H1 (cell line): ENCODE results near the gene KCNH1. TPM values are rescaled to one million over a fixed set of nuclear protein-coding genes. Genes with fewer than 3 reads are reported as not detected.

Experiments used
- CTCF ChIA-PET: fragments of 300-600 bp; sonication (Branson Sonifier 250); formaldehyde crosslinking; loops from one replicate; lab custom pipeline; 2021; ENCODE audit not compliant: partially characterized antibody; lab: Charles Lee
- POLR2A ChIA-PET: fragments of 300-600 bp; sonication (Branson Sonifier 250); formaldehyde crosslinking; loops from one replicate; lab custom pipeline; 2021; ENCODE audit warnings: inconsistent platforms; ENCODE audit not compliant: partially characterized antibody; lab: Charles Lee
- DNase-seq, 2 experiments: peaks; one replicate each; pipeline versions ENCODE4 v3.0.0 to v3.0.0-alpha.2; 2010 to 2022; ENCODE audit warnings: low spot score in 2 of 2, low read depth in 1 of 2, mixed read lengths in 1 of 2
- FAIRE-seq: peaks from 2 replicates; lab custom pipeline; 2011; peaks lifted over from hg19 to GRCh38; lab: Jason Lieb, UNC
- H2AFZ ChIP-seq: 2 replicates; pipeline ENCODE4 v1.8.1; 2012; ENCODE audit warnings: low read length, inconsistent platforms
- H2AK5ac ChIP-seq: 2 replicates; pipeline ENCODE4 v1.6.1; 2013; ENCODE audit warnings: low read depth, low read length
- H2BK120ac ChIP-seq: replicated peaks from 2 replicates; pipeline ENCODE3; 2013; ENCODE audit warnings: low read depth, low read length, inconsistent platforms
- H2BK12ac ChIP-seq: 2 replicates; pipeline ENCODE4 v1.6.1; 2013; ENCODE audit warnings: low read depth, low read length
- H2BK15ac ChIP-seq: 2 replicates; pipeline ENCODE4 v1.6.1; 2013; ENCODE audit warnings: low read length
- H2BK20ac ChIP-seq: 2 replicates; pipeline ENCODE4 v1.6.1; 2013; ENCODE audit warnings: low read length
- H2BK5ac ChIP-seq: 2 replicates; pipeline ENCODE4 v1.6.1; 2013; ENCODE audit warnings: low read depth, low read length
- H3K14ac ChIP-seq: 2 replicates; pipeline ENCODE4 v1.6.1; 2013; ENCODE audit warnings: inconsistent platforms; ENCODE audit not compliant: insufficient read length
- H3K18ac ChIP-seq: 2 replicates; pipeline ENCODE4 v1.6.1; 2013; ENCODE audit warnings: low read length; ENCODE audit errors: extremely low read depth
- H3K23ac ChIP-seq: 2 replicates; pipeline ENCODE4 v1.6.1; 2013; ENCODE audit warnings: inconsistent platforms; ENCODE audit not compliant: insufficient read length
- H3K23me2 ChIP-seq: 2 replicates; pipeline ENCODE4 v1.6.1; 2013; ENCODE audit warnings: low read depth, low read length
- H3K27ac ChIP-seq: 2 replicates; pipeline ENCODE4 v1.6.1; 2011; ENCODE audit warnings: low read depth, low read length, inconsistent platforms
- H3K27me3 ChIP-seq, 4 experiments: replicated peaks in 1 of 4; 1 replicate in 1 of 4; 2 replicates in 3 of 4; pipeline versions ENCODE4 v1.6.1 to v1.8.1; 2011 to 2013; ENCODE audit warnings: low read length in 3 of 4, mild to moderate bottlenecking in 3 of 4, inconsistent platforms in 2 of 4, mixed read lengths in 2 of 4, moderate library complexity in 1 of 4; ENCODE audit not compliant: control insufficient read depth in 3 of 4, insufficient read depth in 3 of 4; ENCODE audit errors: extremely low read depth in 1 of 4
- H3K36me3 ChIP-seq, 4 experiments: 2 replicates each; pipeline versions ENCODE4 v1.6.1 to v1.8.1; 2011 to 2013; ENCODE audit warnings: mild to moderate bottlenecking in 4 of 4, low read length in 3 of 4, moderate library complexity in 2 of 4, control low read depth in 1 of 4, inconsistent platforms in 1 of 4; ENCODE audit not compliant: insufficient read depth in 4 of 4, control insufficient read depth in 2 of 4
- H3K4ac ChIP-seq: replicated peaks from 2 replicates; pipeline ENCODE3; 2013; ENCODE audit warnings: low read length, low read depth, mixed read lengths, inconsistent platforms; ENCODE audit not compliant: insufficient read length
- H3K4me1 ChIP-seq, 4 experiments: replicated peaks in 1 of 4; 1 replicate in 1 of 4; 2 replicates in 3 of 4; pipeline versions ENCODE4 v1.6.1 to v1.8.1; 2011 to 2013; ENCODE audit warnings: low read length in 3 of 4, inconsistent platforms in 2 of 4, mixed read lengths in 1 of 4; ENCODE audit not compliant: insufficient read depth in 4 of 4, control insufficient read depth in 3 of 4
- H3K4me2 ChIP-seq, 2 experiments: 2 replicates each; pipeline versions ENCODE4 v1.6.1 to v1.8.1; 2011 to 2013; ENCODE audit warnings: low read depth in 2 of 2, low read length in 2 of 2, control low read depth in 1 of 2, inconsistent platforms in 1 of 2, mild to moderate bottlenecking in 1 of 2; ENCODE audit not compliant: insufficient read depth in 1 of 2
- H3K4me3 ChIP-seq, 4 experiments: fragments of 200-600, 300-600 bp in 1 of 4; sonication (generic), shearing (Covaris generic), sonication (Bioruptor Twin) in 1 of 4; 2 replicates each; pipeline versions ENCODE4 v1.5.1 to v1.8.1; 2011 to 2016; ENCODE audit warnings: low read length in 4 of 4, low read depth in 3 of 4, control low read depth in 2 of 4, inconsistent platforms in 2 of 4, mild to moderate bottlenecking in 2 of 4, mixed read lengths in 1 of 4, moderate library complexity in 1 of 4; ENCODE audit not compliant: insufficient read depth in 2 of 4; ENCODE audit errors: extremely low read depth in 1 of 4
- H3K56ac ChIP-seq: replicated peaks from 2 replicates; pipeline ENCODE3; 2013; ENCODE audit warnings: low read depth, mild to moderate bottlenecking, mixed read lengths, low read length, inconsistent platforms; ENCODE audit not compliant: insufficient read length
- H3K79me1 ChIP-seq: 2 replicates; pipeline ENCODE4 v1.6.1; 2013; ENCODE audit warnings: low read depth, low read length, control low read depth
- H3K79me2 ChIP-seq, 2 experiments: 2 replicates each; pipeline versions ENCODE4 v1.6.1 to v1.8.1; 2012 to 2013; ENCODE audit warnings: low read length in 2 of 2, mild to moderate bottlenecking in 2 of 2, inconsistent platforms in 1 of 2; ENCODE audit not compliant: insufficient read depth in 2 of 2, control insufficient read depth in 1 of 2
- H3K9ac ChIP-seq, 4 experiments: replicated peaks in 1 of 4; 1 replicate in 1 of 4; 2 replicates in 3 of 4; pipeline versions ENCODE4 v1.6.1 to v1.8.1; 2011 to 2013; ENCODE audit warnings: low read depth in 3 of 4, low read length in 3 of 4, control low read depth in 2 of 4, mild to moderate bottlenecking in 2 of 4, moderate library complexity in 2 of 4, inconsistent platforms in 1 of 4; ENCODE audit errors: extremely low read depth in 1 of 4
- H3K9me3 ChIP-seq, 2 experiments: 2 replicates each; pipeline versions ENCODE4 v1.6.1 to v1.8.1; 2012 to 2013; ENCODE audit warnings: mild to moderate bottlenecking in 2 of 2, moderate library complexity in 2 of 2, control low read depth in 1 of 2, inconsistent platforms in 1 of 2, low read depth in 1 of 2, low read length in 1 of 2, mixed read lengths in 1 of 2; ENCODE audit not compliant: insufficient read depth in 2 of 2
- H4K20me1 ChIP-seq, 2 experiments: replicated peaks in 1 of 2; 2 replicates each; pipeline versions ENCODE3 to v1.8.1; 2011 to 2013; ENCODE audit warnings: inconsistent platforms in 2 of 2, low read length in 2 of 2, mild to moderate bottlenecking in 1 of 2; ENCODE audit not compliant: insufficient read depth in 2 of 2, control insufficient read depth in 1 of 2
- H4K5ac ChIP-seq: 2 replicates; pipeline ENCODE4 v1.6.1; 2013; ENCODE audit warnings: low read length, low read depth, mixed read lengths, inconsistent platforms; ENCODE audit not compliant: insufficient read length
- H4K8ac ChIP-seq: 2 replicates; pipeline ENCODE4 v1.8.0; 2013; ENCODE audit warnings: mild to moderate bottlenecking, moderate library complexity, low read length, inconsistent platforms; ENCODE audit not compliant: insufficient read depth; ENCODE audit errors: extremely low read depth
- H4K91ac ChIP-seq: replicated peaks from 2 replicates; pipeline ENCODE3; 2013; ENCODE audit warnings: low read length, mixed read lengths, inconsistent platforms; ENCODE audit not compliant: insufficient read length
- ATF2 ChIP-seq: IDR thresholded peaks from 2 replicates; pipeline ENCODE4 v1.6.1; 2012; ENCODE audit warnings: low read length, inconsistent platforms
- CTCF ChIP-seq, 3 experiments: IDR thresholded peaks; 1 replicate in 2 of 3; 2 replicates in 1 of 3; pipeline versions ENCODE4 v1.5.1 to v1.6.1; 2011; ENCODE audit warnings: low read length in 3 of 3, mild to moderate bottlenecking in 3 of 3, inconsistent platforms in 2 of 3, low read depth in 1 of 3, moderate library complexity in 1 of 3; ENCODE audit not compliant: insufficient read depth in 1 of 3; ENCODE audit errors: control extremely low read depth in 1 of 3
- GTF2F1 ChIP-seq: IDR thresholded peaks from 2 replicates; pipeline ENCODE4 v1.6.1; 2012; ENCODE audit warnings: low read depth, low read length, improper control_type of control experiment, borderline replicate concordance
- SIX5 ChIP-seq: IDR thresholded peaks from 2 replicates; pipeline ENCODE4 v1.6.1; 2011; ENCODE audit warnings: mild to moderate bottlenecking, low read depth, low read length
- TEAD4 ChIP-seq: IDR thresholded peaks from 2 replicates; pipeline ENCODE4 v1.6.1; 2012; ENCODE audit warnings: low read depth, low read length, inconsistent platforms, mixed read lengths
- YY1 ChIP-seq: IDR thresholded peaks from 2 replicates; pipeline ENCODE4 v1.6.1; 2011; ENCODE audit warnings: low read depth, mild to moderate bottlenecking, low read length
- WGBS, 2 experiments: shearing (Covaris generic) in 1 of 2; methylation state at CpG; one replicate each; pipeline versions ENCODE4 v1.1.6 to v1.1.7; 2013 to 2015; ENCODE audit warnings: low lambda C conversion rate in 2 of 2, mixed read lengths in 2 of 2, inconsistent platforms in 1 of 2, low coverage in 1 of 2, missing lambda C conversion rate in 1 of 2; ENCODE audit not compliant: insufficient replicate concordance in 2 of 2, insufficient coverage in 1 of 2, insufficient read length in 1 of 2; ENCODE audit errors: extremely low coverage in 1 of 2, missing lambda C conversion rate in 1 of 2; 5-methylcytosine and 5-hydroxymethylcytosine counted together
- polyA plus RNA-seq, 7 experiments: library from polyadenylated mRNA; depleted of rRNA in 3 of 7; stranded (reverse) in 5 of 7; unstranded in 2 of 7; fragments of >200 nt in 5 of 7; fragments of 200-250 nt in 2 of 7; gene quantifications; 1 replicate in 5 of 7; 2 replicates in 1 of 7; 4 replicates in 1 of 7; pipeline versions ENCODE4 v1.2.1 to v1.2.3, GENCODE V29; 2011 to 2013; ENCODE audit warnings: missing spikeins in 2 of 7, mixed read lengths in 2 of 7
- total RNA-seq: library from RNA; stranded (reverse); fragmentation: NEBNext Ultra II Directional; extraction: Animal tissue kit (Norgen Biotek cat#: 25700); gene quantifications from 2 replicates; pipeline ENCODE4 v1.2.1, GENCODE V29; 2021

The KCNH1 gene
- total and polyA plus RNA-seq, 2 of the 8 experiments (the other 6 are each of a cell fraction or from before 2014, with no cell fraction given) = 0.27 to 0.34 TPM

GRCh38 chr1:210992837-210993236 lies 141.1 kb downstream of the KCNH1 start:
- 91% methylated on average over 4 of the region's 4 CpGs; no CpG with 5 or more reads in 1 of the 2 experiments for WGBS, 2 experiments
- no peaks in the 10 kb centered on the region for H3K79me2 ChIP-seq
- no peak overlapping the region for H2BK5ac ChIP-seq
- peaks cover 15 to 19% of the 10 kb centered on the region in 2 experiments; a peak in 3 of 4 replicates for H3K9me3 ChIP-seq
- DNase-seq (no peak), FAIRE-seq (no peak)
- no peak overlapping the region for H4K5ac ChIP-seq
- no peak for TF ChIP-seq CTCF (IDR thresholded peaks at IDR 0.05; ENCODE audit: control extremely low read depth in 1 of 3, insufficient read depth in 1 of 3, low read depth in 1 of 3, low read length in 3 of 3)
- TF ChIP-seq SIX5 = no peak
- TF ChIP-seq YY1 = no peak
- no peak for TF ChIP-seq TEAD4
- TF ChIP-seq ATF2 = no peak
- TF ChIP-seq GTF2F1 = no peak
- no peak overlapping the region for H3K56ac ChIP-seq
- H3K27ac ChIP-seq = no peak overlapping the region
- H3K27me3 ChIP-seq = no peaks in the 10 kb centered on the region
- H3K79me1 ChIP-seq = no peaks in the 10 kb centered on the region
- no peak overlapping the region for H2BK120ac ChIP-seq
- no peak overlapping the region for H3K4me3 ChIP-seq
- H2BK20ac ChIP-seq = no peak overlapping the region
- no peak overlapping the region for H2BK12ac ChIP-seq
- H3K23ac ChIP-seq = no peak overlapping the region
- H4K20me1 ChIP-seq = no peaks in the 10 kb centered on the region
- H2AFZ ChIP-seq = no peak overlapping the region
- H3K4me2 ChIP-seq = no peak overlapping the region
- no peaks in the 10 kb centered on the region for H3K4me1 ChIP-seq
- H2BK15ac ChIP-seq = no peak overlapping the region
- H4K91ac ChIP-seq = no peak overlapping the region
- no peaks in the 10 kb centered on the region; the same call in 1 of the 2 replicates for H3K23me2 ChIP-seq
- no peak overlapping the region for H2AK5ac ChIP-seq
- POLR2A ChIA-PET = no interaction called here
- no peak overlapping the region for H4K8ac ChIP-seq
- CTCF ChIA-PET = no interaction called here
- no peaks in the 10 kb centered on the region for H3K36me3 ChIP-seq
- no peak overlapping the region for H3K9ac ChIP-seq
- H3K4ac ChIP-seq = no peak overlapping the region
- H3K14ac ChIP-seq = no peak overlapping the region
- no peak overlapping the region for H3K18ac ChIP-seq
